ENCODE measurements around the gene TBCD. TPM values are rescaled to one million over a fixed set of nuclear protein-coding genes. Genes with fewer than 3 reads are reported as not detected.

The TBCD gene
- total RNA-seq, 1 donor = 22.5 TPM

GRCh38 chr17:82851381-82851780, 99.5 kb downstream of the TBCD start:
- no peak for DNase-seq (ENCODE audit: low read depth)
- no peak overlapping the region for H3K4me3 ChIP-seq (ENCODE audit: low read depth, low read length)
- TF ChIP-seq CTCF (IDR thresholded peaks at IDR 0.05; ENCODE audit: insufficient read depth, low read depth, low read length) = no peak

GRCh38 chr17:82854226-82854625, 102.4 kb downstream of the TBCD start:
- no peak for DNase-seq (ENCODE audit: low read depth)
- no peak for TF ChIP-seq CTCF (IDR thresholded peaks at IDR 0.05; ENCODE audit: insufficient read depth, low read depth, low read length)

GRCh38 chr17:82856361-82856760, 104.5 kb downstream of the TBCD start:
- no peak for TF ChIP-seq CTCF (IDR thresholded peaks at IDR 0.05; ENCODE audit: insufficient read depth, low read depth, low read length)
- H3K4me3 ChIP-seq (ENCODE audit: low read depth, low read length) = no peak overlapping the region
- no peak for DNase-seq (ENCODE audit: low read depth)

More at GRCh38 chr17:82854226-82854625, 102.4 kb downstream of the TBCD start:
- no peak overlapping the region for H3K4me3 ChIP-seq (ENCODE audit: low read depth, low read length)

GRCh38 chr17:82858376-82859126, 106.7 kb downstream of the TBCD start:
- DNase-seq (ENCODE audit: low read depth) = no peak
- H3K4me3 ChIP-seq (ENCODE audit: low read depth, low read length) = no peak overlapping the region
- TF ChIP-seq CTCF (IDR thresholded peaks at IDR 0.05; ENCODE audit: insufficient read depth, low read depth, low read length) = no peak

GRCh38 chr17:82859431-82860403, 107.9 kb downstream of the TBCD start:
- H3K4me3 ChIP-seq (ENCODE audit: low read depth, low read length) = no peak overlapping the region
- TF ChIP-seq CTCF (IDR thresholded peaks at IDR 0.05; ENCODE audit: insufficient read depth, low read depth, low read length) = no peak
- peak; percentile 88 for DNase-seq (ENCODE audit: low read depth)

- no peak overlapping the region for H3K4me3 ChIP-seq (ENCODE audit: low read depth, low read length)
Observed at GRCh38 chr17:82860606-82861392, 108.9 kb downstream of the TBCD start.

More at GRCh38 chr17:82860606-82861392, 108.9 kb downstream of the TBCD start:
- no peak for DNase-seq (ENCODE audit: low read depth)
- TF ChIP-seq CTCF (IDR thresholded peaks at IDR 0.05; ENCODE audit: insufficient read depth, low read depth, low read length) = no peak
